Measurements from ENCODE around the gene RAB3IL1.

RAB3IL1 gene

GRCh38 chr11:61919705-61920631 lies 2.6 kb upstream of the RAB3IL1 start:
- Histone ChIP-seq H4K91ac (ENCODE audit: low read depth, low read length, poor library complexity) (no peak overlapping the region), H3K9ac (ENCODE audit: low read depth, low read length, poor library complexity) (no peak overlapping the region), H3K14ac (ENCODE audit: low read length) (no peak overlapping the region), H3K4me2 (ENCODE audit: insufficient read depth, low read length, poor library complexity, severe bottlenecking) (no peak overlapping the region), H3K36me3 (replicated peaks in 1 of 2; ENCODE audit: control insufficient read depth in 2 of 2, insufficient read depth in 2 of 2, low read length in 2 of 2) (no peaks in the 10 kb centered on the region), H3K4ac (ENCODE audit: low read length) (no peak overlapping the region), H3K27me3 (ENCODE audit: control insufficient read depth in 3 of 3, insufficient read depth in 3 of 3, low read depth in 1 of 3, low read length in 3 of 3) (peaks cover 4 to 43% (median 22%) of the 10 kb centered on the region in 3 experiments), H2AK5ac (ENCODE audit: low read depth, low read length) (peak overlapping the region; percentile 61), H2BK5ac (ENCODE audit: low read length) (no peak overlapping the region), H2BK15ac (ENCODE audit: low read length) (peak overlapping the region; percentile 38), H3K27ac (replicated peaks; ENCODE audit: low read length) (no peak overlapping the region), H3K23ac (ENCODE audit: low read depth, low read length, poor library complexity) (peak overlapping the region; percentile 69), H3K79me1 (ENCODE audit: low read depth, low read length) (peaks cover 1% of the 10 kb centered on the region), H3K9me3 (replicated peaks in 1 of 2; ENCODE audit: control insufficient read depth in 2 of 2, insufficient read depth in 1 of 2, low read depth in 1 of 2, low read length in 2 of 2) (no peaks in the 10 kb centered on the region), H2AFZ (ENCODE audit: low read length) (no peak overlapping the region), H2BK12ac (ENCODE audit: low read length) (peak overlapping the region; percentile 30), H2BK120ac (ENCODE audit: low read depth, low read length) (no peak overlapping the region), H3K18ac (ENCODE audit: low read length) (peak overlapping the region; percentile 44), H3K4me3 (ENCODE audit: low read length in 2 of 2) (no peak overlapping the region), H4K8ac (ENCODE audit: low read depth, low read length) (no peak overlapping the region), H3K4me1 (ENCODE audit: control insufficient read depth in 2 of 2, insufficient read depth in 1 of 2, low read depth in 1 of 2, low read length in 2 of 2) (peaks cover 14 to 19% of the 10 kb centered on the region in 2 donors)
- DNase-seq (ENCODE audit: low spot score), result no peak
- no CpG with 5 or more reads among the region's 13 CpGs for WGBS, 2 donors (ENCODE audit: extremely low coverage in 2 of 2, insufficient read length in 2 of 2, insufficient replicate concordance in 1 of 2)

- Histone ChIP-seq H2BK5ac (ENCODE audit: low read length) (no peak overlapping the region), H3K9me3 (replicated peaks in 1 of 2; ENCODE audit: control insufficient read depth in 2 of 2, insufficient read depth in 1 of 2, low read depth in 1 of 2, low read length in 2 of 2) (no peaks in the 10 kb centered on the region), H4K8ac (ENCODE audit: low read depth, low read length) (no peak overlapping the region), H3K4me1 (ENCODE audit: control insufficient read depth in 2 of 2, insufficient read depth in 1 of 2, low read depth in 1 of 2, low read length in 2 of 2) (peaks cover 14 to 19% of the 10 kb centered on the region in 2 donors), H3K79me1 (ENCODE audit: low read depth, low read length) (peaks cover 1% of the 10 kb centered on the region), H3K9ac (ENCODE audit: low read depth, low read length, poor library complexity) (no peak overlapping the region), H3K18ac (ENCODE audit: low read length) (no peak overlapping the region), H2BK120ac (ENCODE audit: low read depth, low read length) (no peak overlapping the region), H4K91ac (ENCODE audit: low read depth, low read length, poor library complexity) (no peak overlapping the region), H2AK5ac (ENCODE audit: low read depth, low read length) (peak overlapping the region; percentile 61), H3K4me3 (ENCODE audit: low read length in 2 of 2) (no peak overlapping the region), H3K4me2 (ENCODE audit: insufficient read depth, low read length, poor library complexity, severe bottlenecking) (no peak overlapping the region), H3K23ac (ENCODE audit: low read depth, low read length, poor library complexity) (no peak overlapping the region), H3K14ac (ENCODE audit: low read length) (no peak overlapping the region), H2BK15ac (ENCODE audit: low read length) (peak overlapping the region; percentile 34), H3K27me3 (ENCODE audit: control insufficient read depth in 3 of 3, insufficient read depth in 3 of 3, low read depth in 1 of 3, low read length in 3 of 3) (peaks cover 4 to 46% (median 22%) of the 10 kb centered on the region in 3 experiments), H2BK12ac (ENCODE audit: low read length) (no peak overlapping the region), H2AFZ (ENCODE audit: low read length) (no peak overlapping the region), H3K36me3 (replicated peaks in 1 of 2; ENCODE audit: control insufficient read depth in 2 of 2, insufficient read depth in 2 of 2, low read length in 2 of 2) (no peaks in the 10 kb centered on the region), H3K27ac (replicated peaks; ENCODE audit: low read length) (no peak overlapping the region), H3K4ac (ENCODE audit: low read length) (no peak overlapping the region)
- no peak for DNase-seq (ENCODE audit: low spot score)
- no CpG with 5 or more reads among the region's 6 CpGs for WGBS, 2 donors (ENCODE audit: extremely low coverage in 2 of 2, insufficient read length in 2 of 2, insufficient replicate concordance in 1 of 2)
Measured at GRCh38 chr11:61918938-61919704, 1.8 kb upstream of the RAB3IL1 start.

DNA sequence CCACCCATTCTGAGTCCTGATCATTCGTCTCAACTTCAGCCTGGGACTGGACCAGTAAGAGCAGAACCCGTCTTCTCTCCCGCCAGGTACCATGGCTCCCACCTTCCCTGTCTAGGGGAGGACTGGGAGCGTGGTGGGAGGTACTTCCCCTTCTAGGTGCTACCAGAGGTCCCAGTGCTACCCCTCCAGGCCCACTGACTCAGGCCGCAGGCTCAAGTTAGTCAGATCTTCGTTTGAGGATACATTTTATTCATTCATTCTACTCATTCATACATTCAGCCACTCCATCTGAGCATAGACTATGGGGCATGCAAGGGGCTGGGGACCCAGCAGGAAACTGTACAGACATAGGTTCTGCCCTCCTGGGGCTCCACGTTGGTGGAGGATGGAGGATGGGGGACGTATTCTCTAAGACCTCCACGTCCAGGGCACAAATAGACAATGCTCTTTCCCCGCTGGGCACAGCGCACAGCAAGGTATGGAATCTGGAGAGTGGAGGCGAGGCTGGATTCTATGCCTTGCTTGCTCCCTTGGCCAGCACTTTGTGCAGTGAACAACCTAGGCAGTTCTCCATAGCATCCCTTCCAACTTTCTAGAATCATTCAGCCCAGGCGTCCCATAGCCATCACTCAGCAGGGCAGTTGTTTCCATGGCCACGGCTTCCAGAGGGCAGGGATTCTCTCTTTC lies 1.0 kb upstream of the RAB3IL1 start:
- Histone ChIP-seq H3K9ac (ENCODE audit: low read depth, low read length, poor library complexity) (no peak overlapping the region), H3K4me3 (ENCODE audit: low read length in 2 of 2) (no peak overlapping the region), H2AFZ (ENCODE audit: low read length) (no peak overlapping the region), H3K36me3 (replicated peaks in 1 of 2; ENCODE audit: control insufficient read depth in 2 of 2, insufficient read depth in 2 of 2, low read length in 2 of 2) (no peaks in the 10 kb centered on the region), H4K8ac (ENCODE audit: low read depth, low read length) (no peak overlapping the region), H2BK15ac (ENCODE audit: low read length) (peak overlapping the region; percentile 34), H3K4ac (ENCODE audit: low read length) (no peak overlapping the region), H3K27me3 (ENCODE audit: control insufficient read depth in 3 of 3, insufficient read depth in 3 of 3, low read depth in 1 of 3, low read length in 3 of 3) (peaks cover 4 to 53% (median 22%) of the 10 kb centered on the region in 3 experiments), H3K18ac (ENCODE audit: low read length) (no peak overlapping the region), H3K4me1 (ENCODE audit: control insufficient read depth in 2 of 2, insufficient read depth in 1 of 2, low read depth in 1 of 2, low read length in 2 of 2) (peaks cover 8 to 12% of the 10 kb centered on the region in 2 donors), H4K91ac (ENCODE audit: low read depth, low read length, poor library complexity) (no peak overlapping the region), H2BK120ac (ENCODE audit: low read depth, low read length) (no peak overlapping the region), H3K23ac (ENCODE audit: low read depth, low read length, poor library complexity) (no peak overlapping the region), H3K9me3 (replicated peaks in 1 of 2; ENCODE audit: control insufficient read depth in 2 of 2, insufficient read depth in 1 of 2, low read depth in 1 of 2, low read length in 2 of 2) (no peaks in the 10 kb centered on the region), H2AK5ac (ENCODE audit: low read depth, low read length) (peak overlapping the region; percentile 21), H3K79me1 (ENCODE audit: low read depth, low read length) (peaks cover 1% of the 10 kb centered on the region), H3K27ac (replicated peaks; ENCODE audit: low read length) (no peak overlapping the region), H2BK12ac (ENCODE audit: low read length) (peak overlapping the region; percentile 73), H2BK5ac (ENCODE audit: low read length) (no peak overlapping the region), H3K14ac (ENCODE audit: low read length) (no peak overlapping the region), H3K4me2 (ENCODE audit: insufficient read depth, low read length, poor library complexity, severe bottlenecking) (no peak overlapping the region)
- DNase-seq (ENCODE audit: low spot score), result no peak
- WGBS, 2 donors (ENCODE audit: extremely low coverage in 2 of 2, insufficient read length in 2 of 2, insufficient replicate concordance in 1 of 2), result no CpG with 5 or more reads among the region's 14 CpGs
